DOHH2 (cell line): Measurements from ENCODE around the gene LMAN1.
A peak's percentile ranks its signal among the peaks of the same experiment; 100 is the strongest.

Source experiments
- H3F3A ChIP-seq: fragments of 200-600 bp; sonication (generic), shearing (Covaris generic); 2 replicates; pipeline ENCODE4 v1.6.0; 2016; ENCODE audit warnings: antibody characterized with exemption, mild to moderate bottlenecking; ENCODE audit not compliant: control insufficient read depth, insufficient read depth
- H3K27ac ChIP-seq: fragments of 200-600 bp; sonication (generic); 2 replicates; pipeline ENCODE4 v1.5.1; 2014; ENCODE audit warnings: low read depth, mild to moderate bottlenecking, low read length, moderate library complexity
- H3K27me3 ChIP-seq: fragments of 200-600 bp; sonication (generic); 2 replicates; pipeline ENCODE4 v1.6.1; 2014; ENCODE audit warnings: mild to moderate bottlenecking, low read length, mixed read lengths; ENCODE audit not compliant: control insufficient read depth
- H3K36me3 ChIP-seq: fragments of 200-600 bp; sonication (generic); 2 replicates; pipeline ENCODE4 v1.6.1; 2014; ENCODE audit warnings: mild to moderate bottlenecking, low read length, moderate library complexity, mixed read lengths; ENCODE audit not compliant: control insufficient read depth
- H3K4me1 ChIP-seq: fragments of 200-600 bp; sonication (generic); 2 replicates; pipeline ENCODE4 v1.6.1; 2014; ENCODE audit warnings: mild to moderate bottlenecking, low read length, mixed read lengths; ENCODE audit not compliant: control insufficient read depth
- H3K4me2 ChIP-seq: fragments of 200-600 bp; sonication (generic); 2 replicates; pipeline ENCODE4 v1.6.0; 2014; ENCODE audit warnings: mild to moderate bottlenecking, low read length, moderate library complexity
- H3K4me3 ChIP-seq: fragments of 200-600 bp; sonication (generic); 2 replicates; pipeline ENCODE4 v1.5.1; 2014; ENCODE audit warnings: mild to moderate bottlenecking, low read length, mixed read lengths
- H3K79me2 ChIP-seq: fragments of 200-600 bp; sonication (generic); 2 replicates; pipeline ENCODE4 v1.6.1; 2014; ENCODE audit warnings: mild to moderate bottlenecking, low read length, mixed read lengths; ENCODE audit not compliant: control insufficient read depth
- H3K9me2 ChIP-seq: fragments of 200-600 bp; sonication (generic); replicated peaks from 2 replicates; pipeline ENCODE4 v1.6.1; 2014; ENCODE audit warnings: mild to moderate bottlenecking, low read length, mixed read lengths; ENCODE audit not compliant: control insufficient read depth
- H3K9me3 ChIP-seq: fragments of 200-600 bp; sonication (generic); 2 replicates; pipeline ENCODE4 v1.6.1; 2014; ENCODE audit warnings: antibody characterized with exemption, low read length, mixed read lengths; ENCODE audit not compliant: control insufficient read depth, insufficient read depth
- H4K20me1 ChIP-seq: fragments of 200-600 bp; sonication (generic); 2 replicates; pipeline ENCODE4 v1.6.0; 2014; ENCODE audit warnings: low read depth, mild to moderate bottlenecking, antibody characterized with exemption, low read length, moderate library complexity; ENCODE audit not compliant: control insufficient read depth, insufficient read depth
- CTCF ChIP-seq: fragments of 200-600 bp; sonication (generic); IDR thresholded peaks from one replicate; pipeline ENCODE4 v1.5.1; 2014; ENCODE audit warnings: antibody characterized with exemption, mild to moderate bottlenecking, low read depth, low read length; ENCODE audit not compliant: poor library complexity, severe bottlenecking
- EZH2phosphoT487 ChIP-seq: fragments of 200-600 bp; sonication (generic); IDR thresholded peaks from 2 replicates; pipeline ENCODE4 v1.6.1; 2017; ENCODE audit warnings: borderline replicate concordance, mild to moderate bottlenecking, antibody characterized with exemption, low read length, moderate library complexity, mixed read lengths

Gene LMAN1

GRCh38 chr18:59357928-59358327 lies 1.1 kb downstream of the LMAN1 start:
- H3K4me2 ChIP-seq, result peak overlapping the region; percentile 70
- H3K36me3 ChIP-seq, result peaks cover 49% of the 10 kb centered on the region
- no peaks in the 10 kb centered on the region for H3K9me2 ChIP-seq
- peaks cover 22% of the 10 kb centered on the region for H3K4me1 ChIP-seq
- no peak overlapping the region for H3K27ac ChIP-seq
- H3F3A ChIP-seq, result no peaks in the 10 kb centered on the region
- peaks cover 41% of the 10 kb centered on the region for H3K79me2 ChIP-seq
- no peaks in the 10 kb centered on the region for H3K9me3 ChIP-seq
- TF ChIP-seq EZH2phosphoT487, result no peak
- no peak for TF ChIP-seq CTCF
- no peaks in the 10 kb centered on the region; the same call in 1 of the 2 replicates for H4K20me1 ChIP-seq
- peak overlapping the region; percentile 97 for H3K4me3 ChIP-seq
- peaks cover 14% of the 10 kb centered on the region for H3K27me3 ChIP-seq

GRCh38 chr18:59354731-59355130 lies 4.3 kb downstream of the LMAN1 start:
- Histone ChIP-seq H3K79me2 (peaks cover 41% of the 10 kb centered on the region), H3K4me2 (no peak overlapping the region), H4K20me1 (no peaks in the 10 kb centered on the region; the same call in 1 of the 2 replicates), H3K9me3 (no peaks in the 10 kb centered on the region), H3K27ac (no peak overlapping the region), H3F3A (no peaks in the 10 kb centered on the region), H3K4me3 (no peak overlapping the region), H3K4me1 (peaks cover 19% of the 10 kb centered on the region), H3K36me3 (peaks cover 73% of the 10 kb centered on the region), H3K27me3 (peaks cover 3% of the 10 kb centered on the region), H3K9me2 (no peaks in the 10 kb centered on the region)
- TF ChIP-seq EZH2phosphoT487 (no peak), CTCF (no peak)

GRCh38 chr18:59353079-59353680 lies 5.9 kb downstream of the LMAN1 start:
- Histone ChIP-seq H3K9me3 (no peaks in the 10 kb centered on the region), H4K20me1 (no peaks in the 10 kb centered on the region; the same call in 1 of the 2 replicates), H3K27me3 (no peaks in the 10 kb centered on the region), H3K27ac (no peak overlapping the region), H3K9me2 (no peaks in the 10 kb centered on the region), H3K79me2 (peaks cover 29% of the 10 kb centered on the region), H3K4me3 (no peak overlapping the region), H3F3A (no peaks in the 10 kb centered on the region), H3K36me3 (peaks cover 85% of the 10 kb centered on the region), H3K4me1 (peaks cover 16% of the 10 kb centered on the region), H3K4me2 (no peak overlapping the region)
- TF ChIP-seq EZH2phosphoT487 (no peak), CTCF (no peak)
